T-helper 1 cell (primary cell): ENCODE measurements around the gene FLRT3.

ENCODE experiments used
- DNase-seq, 5 donors: peaks; one replicate each; pipeline ENCODE4 v3.0.0-alpha.2; 2012 to 2020
- total RNA-seq, 4 donors: gene quantifications; one replicate each; lab custom pipeline; 2026; lab: John Stamatoyannopoulos, UW

The FLRT3 gene
- total RNA-seq, result 0 reads per million in 4 donors

DNA sequence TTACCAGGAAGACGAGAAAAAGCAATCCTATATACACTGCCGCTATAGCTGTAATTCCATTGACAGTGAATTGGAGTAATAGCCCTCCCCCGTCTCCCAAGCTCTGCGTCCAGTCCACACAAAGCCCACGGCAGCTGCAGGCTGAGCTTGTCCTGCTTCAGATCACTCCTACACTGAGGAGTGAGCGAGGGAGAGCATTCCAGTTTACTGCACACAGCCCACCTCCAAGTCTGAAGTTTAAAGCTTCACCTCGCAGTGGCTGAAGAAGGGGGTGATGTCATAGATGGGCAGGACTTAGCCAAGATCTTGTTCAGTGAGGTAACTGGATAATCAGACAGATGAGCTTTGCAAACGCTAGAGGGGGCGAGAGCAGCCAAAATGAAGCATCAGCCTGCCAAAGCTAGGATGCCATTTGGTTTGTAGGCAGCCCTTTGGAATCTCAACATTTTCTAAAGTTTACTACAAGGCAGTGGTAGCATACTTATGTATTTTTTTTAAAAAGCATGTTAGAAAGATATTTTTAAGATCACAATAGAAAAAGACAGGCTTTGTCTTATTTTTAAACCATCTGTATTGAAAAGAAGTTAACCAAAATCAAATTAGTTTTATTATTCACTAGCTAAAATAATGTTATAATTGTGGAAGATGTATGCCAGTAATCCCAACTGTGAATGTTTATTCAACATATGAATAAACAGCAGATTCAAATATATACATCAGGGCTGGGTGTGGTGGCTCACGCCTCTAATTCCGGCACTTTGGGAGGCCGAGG lies at the start of gene FLRT3:
Gene FLRT3 (minus strand): TSS at position 213 of the 772 bp plus-strand sequence. CDS start 10,106 bp downstream, outside the sequence.
- DNase-seq, result peak in 1 of 5 donors; percentile 2

DNA sequence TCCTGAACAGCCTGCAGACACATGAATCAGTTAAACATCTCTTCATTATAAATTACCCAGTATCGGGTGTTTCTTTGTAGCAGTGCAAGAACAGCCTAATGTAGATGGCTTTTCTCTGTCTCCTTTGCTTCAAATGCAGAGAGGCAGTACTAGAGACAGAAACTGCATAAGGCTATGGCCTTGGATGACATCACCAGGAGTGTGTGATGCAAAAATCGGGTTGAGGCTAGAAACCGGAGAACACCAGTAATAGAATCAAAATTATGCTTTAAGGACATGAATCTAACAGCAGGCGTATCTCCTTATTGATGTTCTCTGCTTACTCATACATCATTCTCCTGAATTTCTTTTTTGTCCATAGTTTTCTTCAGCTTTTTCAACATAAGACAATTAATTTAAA lies 49.3 kb upstream of the FLRT3 start:
- DNase-seq, result no peak

DNA sequence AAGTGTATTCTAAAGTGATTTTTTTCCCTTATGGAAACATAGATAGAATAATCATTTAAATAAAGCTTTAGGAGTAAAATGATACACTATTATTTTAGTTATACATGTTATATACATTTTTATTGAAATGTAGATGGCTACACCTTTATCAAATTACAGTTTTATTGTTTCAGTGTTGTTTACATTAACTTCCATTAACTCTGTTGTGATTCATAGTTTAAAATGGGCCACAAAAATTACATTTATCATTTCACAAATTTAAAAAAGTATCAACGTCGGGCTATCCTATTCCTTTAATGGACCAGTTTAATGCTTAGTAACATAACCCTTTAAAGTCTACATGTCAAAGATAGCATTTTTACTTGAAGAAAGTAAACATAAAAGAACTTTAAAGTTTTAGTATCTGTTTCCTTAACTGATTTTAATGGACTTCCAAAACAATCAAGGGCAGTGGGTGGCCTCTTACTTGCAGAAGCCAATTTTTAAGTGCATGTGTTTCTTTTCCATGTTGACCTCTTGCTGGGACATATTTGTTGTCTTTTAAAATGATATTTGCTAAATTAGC lies 47.8 kb upstream of the FLRT3 start:
- no peak for DNase-seq

DNA sequence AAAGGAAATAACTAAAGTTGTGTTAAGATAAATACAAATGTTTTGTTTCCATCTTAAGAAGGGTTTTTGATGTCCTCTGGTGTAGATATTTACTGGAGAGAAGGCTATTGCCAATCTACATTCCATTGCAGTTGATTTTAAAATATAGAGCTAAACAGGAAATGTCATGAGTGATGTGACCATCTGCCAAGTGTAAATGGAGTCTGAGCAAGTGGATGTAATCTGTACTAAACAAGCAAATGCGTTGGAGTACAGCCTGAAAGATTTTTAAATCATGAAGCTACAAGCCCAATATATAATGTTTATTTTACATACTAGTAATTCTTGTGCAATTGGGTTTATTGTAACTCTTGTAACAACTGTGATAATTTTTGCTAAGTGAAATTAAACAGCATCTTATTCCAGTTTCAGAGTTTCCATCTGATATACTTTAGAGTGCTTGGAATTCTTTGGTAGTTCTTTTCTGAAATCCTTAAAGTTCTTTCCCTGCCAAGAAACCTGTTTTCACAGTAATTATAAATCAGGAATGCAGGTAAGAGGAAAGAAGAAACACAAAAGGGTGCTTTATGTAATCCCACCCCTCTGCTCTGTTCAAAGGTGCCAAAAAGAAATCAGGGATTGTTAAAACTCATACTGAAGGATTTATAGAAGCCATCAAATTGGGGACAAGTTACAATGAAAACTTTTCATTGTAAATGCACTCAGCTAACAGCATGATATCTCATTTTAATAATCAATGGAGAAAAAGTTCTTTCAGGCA lies 47.2 kb upstream of the FLRT3 start:
- DNase-seq, result no peak

DNA sequence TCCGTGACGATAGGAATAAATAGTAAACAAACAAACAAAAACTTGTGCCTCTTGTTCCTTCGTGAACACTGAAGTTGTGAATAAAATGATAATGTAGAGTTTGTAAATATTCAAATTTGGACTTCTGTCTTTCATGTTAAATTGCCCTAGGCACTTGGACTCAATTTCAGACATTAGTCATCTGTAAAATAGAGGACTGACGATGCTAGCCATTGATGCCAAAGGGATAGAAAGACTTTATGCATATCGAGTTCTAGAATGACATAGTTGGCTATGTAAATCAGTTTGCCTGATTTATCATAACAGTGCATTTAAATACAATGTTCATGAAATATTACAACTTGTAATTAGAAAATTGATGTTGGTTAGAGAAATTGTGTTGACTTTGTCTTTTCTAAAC lies 45.9 kb upstream of the FLRT3 start:
- DNase-seq, result no peak

DNA sequence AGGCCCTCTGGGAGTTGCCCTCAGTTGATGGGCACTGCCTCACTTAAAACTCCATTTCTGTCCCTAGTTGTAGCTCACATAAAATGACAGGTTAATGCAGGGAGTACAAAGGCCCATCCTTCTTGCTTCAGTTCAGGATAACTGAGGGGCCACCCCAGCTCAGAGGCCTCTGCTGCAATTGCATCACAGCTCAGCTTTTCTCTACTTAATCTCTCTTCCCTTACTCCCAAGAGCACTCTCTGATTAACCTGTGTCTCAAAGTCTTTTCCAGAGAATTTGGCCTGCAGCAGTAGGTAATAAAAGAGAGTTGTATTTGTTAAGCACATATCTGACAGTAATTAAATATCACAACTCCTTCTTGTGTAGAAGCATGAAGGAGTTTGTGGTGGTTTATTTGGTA lies 40.9 kb upstream of the FLRT3 start:
- no peak for DNase-seq

DNA sequence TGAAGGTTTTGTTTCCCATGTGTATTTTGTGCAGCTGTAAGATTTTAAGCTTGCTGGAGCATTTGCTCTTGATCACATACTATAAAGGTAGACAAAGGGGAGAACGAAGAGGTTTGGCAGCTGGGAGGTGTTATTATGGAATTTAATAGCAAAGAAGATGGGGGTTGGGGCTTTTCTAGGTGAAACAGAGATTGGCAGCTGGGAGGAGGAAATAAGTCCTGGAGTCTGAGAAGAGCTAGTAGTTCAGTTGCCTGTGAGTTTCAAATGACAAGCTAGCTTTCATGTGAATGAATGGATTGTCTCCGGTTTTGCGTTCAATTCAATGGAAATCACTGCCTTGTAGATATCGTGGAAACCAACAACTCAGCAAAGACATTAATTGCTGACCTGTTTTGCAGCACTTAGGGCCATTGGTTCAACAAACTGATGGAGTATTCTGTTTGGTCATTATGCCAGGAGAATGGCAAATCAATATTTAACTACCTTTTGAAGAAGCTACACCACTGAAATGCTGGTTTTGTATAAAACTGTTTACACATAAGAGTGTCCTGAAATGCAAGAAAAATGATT lies 38.1 kb upstream of the FLRT3 start:
- no peak for DNase-seq

DNA sequence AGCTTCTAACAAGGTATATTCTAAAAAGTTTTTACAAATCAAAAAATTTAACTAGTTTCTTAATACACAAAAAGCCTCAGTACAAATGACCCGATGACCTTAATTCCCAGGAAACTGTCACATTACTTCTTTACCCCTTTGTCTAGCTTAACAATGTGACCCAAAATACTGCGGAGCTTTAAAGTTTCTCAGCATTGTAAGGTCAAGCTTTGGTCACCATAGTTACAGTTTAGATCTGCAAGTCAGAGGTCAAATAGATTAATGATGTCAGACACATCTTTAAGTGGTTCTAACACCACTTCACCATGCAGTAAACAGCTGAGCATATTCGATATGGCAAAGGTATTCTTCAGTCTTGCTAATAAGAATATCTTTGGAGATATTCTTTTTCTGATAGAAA lies 36.8 kb upstream of the FLRT3 start:
- DNase-seq, result no peak

DNA sequence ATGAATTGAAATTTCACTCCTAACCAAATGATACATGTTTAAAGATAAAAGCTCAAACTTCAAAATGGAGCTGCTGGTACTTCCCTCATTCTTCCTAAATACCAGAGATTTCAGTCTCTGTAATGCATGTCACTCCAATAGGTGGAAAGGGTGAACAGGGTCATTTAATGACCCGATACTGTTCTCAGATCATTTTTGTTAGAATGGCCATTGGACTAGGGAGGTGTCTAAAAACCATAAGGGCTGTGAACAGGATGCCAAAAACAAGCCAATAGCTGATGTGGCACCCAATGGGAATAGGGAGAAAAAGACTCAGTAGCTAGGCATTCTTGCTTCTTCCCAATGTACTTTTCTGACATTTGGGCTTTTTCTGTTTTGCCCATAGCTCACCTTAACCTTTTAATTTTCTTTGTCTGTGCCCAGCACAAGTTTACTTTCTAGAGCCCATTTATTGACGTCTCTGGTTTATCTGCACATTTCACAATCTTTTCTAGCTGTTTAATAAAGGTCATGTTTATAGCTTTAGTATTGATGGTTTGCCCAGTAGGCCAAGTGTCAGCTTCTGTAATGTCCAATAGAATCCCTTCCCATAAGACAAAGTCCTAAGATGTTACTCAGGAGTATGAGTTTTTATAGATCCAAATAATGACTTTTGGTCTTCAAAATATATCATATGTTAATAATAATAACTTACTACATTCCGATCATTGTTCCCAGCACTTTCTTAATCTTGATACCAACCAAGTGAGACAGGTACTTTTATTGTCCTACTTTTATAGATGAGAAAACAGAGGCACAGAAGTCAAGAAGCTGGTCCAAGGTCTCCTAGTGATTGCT lies 24.3 kb upstream of the FLRT3 start:
- no peak for DNase-seq

DNA sequence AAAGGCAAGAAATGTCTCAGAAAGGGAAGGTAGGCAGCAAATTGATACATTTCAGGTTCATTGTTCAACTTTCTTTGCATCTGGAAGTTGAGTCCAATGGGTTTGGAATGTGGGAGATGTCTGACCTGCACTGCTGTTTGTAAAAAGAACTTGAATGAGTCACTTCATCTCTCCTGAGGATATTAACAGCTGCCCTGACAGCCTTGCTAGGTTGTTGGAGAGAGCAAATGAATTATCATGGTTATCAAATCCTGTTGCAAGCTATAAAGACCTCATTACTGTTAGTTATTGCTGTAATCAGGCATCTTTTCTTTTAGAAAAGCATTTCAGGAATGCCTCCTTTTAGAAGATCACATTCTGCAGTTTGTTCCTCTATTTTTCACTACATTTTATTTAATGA lies 23.0 kb upstream of the FLRT3 start:
- no peak for DNase-seq

DNA sequence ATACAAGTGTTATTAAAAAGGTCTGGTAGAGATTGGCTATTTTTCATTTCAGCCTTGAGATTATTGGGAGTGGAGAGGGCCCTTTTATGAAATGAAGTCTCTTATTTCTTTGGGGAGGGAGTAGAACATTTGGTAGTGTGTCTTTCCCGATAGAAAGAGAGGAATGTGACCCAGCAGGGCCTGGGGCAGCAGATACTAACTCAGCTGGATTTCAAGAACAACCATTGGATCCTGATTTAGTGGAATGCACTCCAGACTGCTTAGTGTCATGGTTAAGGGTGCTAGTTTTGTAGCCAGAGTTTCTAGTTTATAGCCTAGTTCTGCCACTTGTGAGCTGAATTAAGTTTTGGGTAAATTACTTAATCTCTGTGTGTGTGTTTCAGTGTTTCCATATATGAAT lies 18.4 kb upstream of the FLRT3 start:
- no peak for DNase-seq

DNA sequence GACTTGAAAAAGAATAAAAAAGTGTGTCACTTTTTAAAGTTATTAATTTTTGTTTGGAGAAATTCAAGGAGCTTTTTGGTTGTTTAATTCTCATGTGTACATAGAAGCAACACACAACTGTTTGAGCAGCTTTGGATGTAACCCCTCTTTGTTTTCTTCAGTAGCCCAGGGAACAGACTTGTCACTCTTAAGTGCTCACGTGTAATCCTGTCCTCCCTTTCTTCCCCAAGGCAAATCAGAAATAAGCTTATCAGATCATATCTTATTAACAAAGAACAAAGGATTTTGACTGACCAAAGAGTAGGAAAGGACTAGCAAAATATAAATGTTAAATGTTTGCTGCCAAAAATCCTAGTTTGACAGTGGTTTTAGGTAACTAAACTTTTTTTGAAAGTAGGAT lies 7.3 kb upstream of the FLRT3 start:
- no peak for DNase-seq

DNA sequence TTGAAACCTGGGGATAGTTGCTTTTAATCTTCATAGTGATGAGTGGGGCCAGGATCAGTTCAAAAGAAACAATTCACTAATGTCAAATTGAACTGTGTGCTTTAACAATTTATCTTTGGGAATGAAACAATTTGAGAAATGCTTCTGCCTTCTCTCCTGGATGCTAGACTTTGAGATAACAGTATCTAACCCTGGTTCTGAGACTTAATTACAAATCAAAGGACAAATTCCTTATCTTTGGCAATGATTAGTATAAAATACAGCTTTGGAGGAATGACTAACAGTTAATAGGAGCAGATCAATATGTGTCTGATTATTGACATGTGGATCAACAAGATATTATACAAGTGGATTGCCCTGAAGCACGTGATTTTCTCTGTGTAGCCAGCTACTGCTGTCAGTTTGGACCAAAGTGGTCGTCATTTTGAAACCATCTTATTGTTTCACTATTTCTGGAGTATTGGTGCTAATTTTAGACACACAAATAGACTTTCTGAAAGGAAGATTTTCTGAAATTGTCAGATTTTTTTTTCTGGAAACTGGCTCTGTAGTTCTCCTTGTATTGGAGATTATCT lies 6.2 kb upstream of the FLRT3 start:
- DNase-seq, result no peak

DNA sequence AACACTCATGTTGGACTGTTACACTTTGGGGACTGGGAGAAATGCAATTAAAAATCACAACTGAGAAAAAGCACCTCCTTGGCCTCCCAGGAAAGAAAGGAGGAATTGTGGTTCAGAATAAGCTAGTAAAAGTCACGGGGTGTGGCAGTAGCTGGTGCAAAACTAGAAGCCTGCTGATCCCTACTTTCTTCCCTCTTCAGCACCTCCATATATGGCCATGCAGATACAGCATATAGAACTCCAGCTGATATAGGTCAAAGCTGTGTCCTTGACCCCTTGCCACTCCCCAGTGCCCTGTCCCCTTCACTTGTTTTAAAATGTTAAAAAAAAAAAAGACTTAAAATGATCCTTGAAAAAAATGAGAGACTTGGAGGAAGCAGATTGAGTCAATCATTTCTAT lies 5.5 kb upstream of the FLRT3 start:
- no peak for DNase-seq

DNA sequence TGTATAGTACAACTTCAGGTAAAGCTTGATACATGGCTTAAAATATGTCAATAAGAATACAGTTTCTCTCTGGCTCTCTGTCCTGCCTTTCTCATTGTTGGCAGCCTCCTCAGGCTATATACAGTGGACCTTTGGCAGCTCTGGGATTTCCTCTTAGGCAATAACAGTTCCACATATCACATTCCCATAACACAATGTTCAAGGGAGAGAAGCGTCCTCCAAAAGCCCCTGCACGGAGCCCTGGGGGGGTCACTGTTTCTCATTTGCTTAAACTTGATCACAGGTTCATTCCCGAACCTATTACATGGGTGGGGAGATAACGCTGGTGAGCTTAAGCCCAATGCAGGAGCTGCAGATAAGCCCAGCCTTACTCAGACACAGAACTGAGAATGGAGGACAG lies 4.4 kb upstream of the FLRT3 start:
- DNase-seq, result no peak

DNA sequence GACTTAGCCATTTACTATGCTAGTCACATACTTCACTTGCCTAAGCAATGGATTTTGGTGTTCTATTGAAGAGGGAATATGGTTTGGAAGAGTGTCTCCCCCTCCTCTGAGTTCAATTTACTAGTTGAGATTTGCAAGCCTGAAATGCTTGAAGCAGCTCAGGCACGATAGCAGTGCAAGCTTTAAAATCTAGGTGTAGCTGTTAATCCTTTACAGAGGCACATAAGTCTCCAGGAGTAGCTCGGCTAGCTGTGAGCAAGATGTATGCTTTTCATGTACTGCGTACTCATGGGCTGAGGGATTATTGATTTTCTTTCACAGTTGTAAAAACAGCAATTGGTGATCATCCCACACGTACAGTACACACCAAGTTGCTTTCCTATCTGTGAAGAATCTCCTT lies 726 bp downstream of the FLRT3 start:
- DNase-seq, result no peak

DNA sequence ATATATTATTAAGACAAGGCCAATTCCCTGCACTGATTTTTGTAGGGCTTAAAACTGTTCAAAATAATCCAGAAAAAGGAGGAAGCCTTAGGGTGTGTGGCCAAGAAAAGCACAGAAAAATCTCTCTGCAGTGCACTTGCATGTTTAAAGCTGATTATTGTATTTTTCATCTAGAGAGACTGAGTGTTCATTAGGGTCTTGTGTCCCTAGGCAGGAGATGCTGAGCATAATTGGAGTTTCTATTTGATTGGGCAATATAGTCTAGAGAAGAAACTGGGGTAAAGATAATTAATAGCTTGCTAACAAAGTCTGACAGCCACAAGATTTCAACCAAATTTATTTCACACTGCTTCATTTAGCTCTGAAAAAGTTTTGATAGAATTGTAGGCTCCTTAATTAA lies 2.4 kb downstream of the FLRT3 start:
- no peak for DNase-seq

DNA sequence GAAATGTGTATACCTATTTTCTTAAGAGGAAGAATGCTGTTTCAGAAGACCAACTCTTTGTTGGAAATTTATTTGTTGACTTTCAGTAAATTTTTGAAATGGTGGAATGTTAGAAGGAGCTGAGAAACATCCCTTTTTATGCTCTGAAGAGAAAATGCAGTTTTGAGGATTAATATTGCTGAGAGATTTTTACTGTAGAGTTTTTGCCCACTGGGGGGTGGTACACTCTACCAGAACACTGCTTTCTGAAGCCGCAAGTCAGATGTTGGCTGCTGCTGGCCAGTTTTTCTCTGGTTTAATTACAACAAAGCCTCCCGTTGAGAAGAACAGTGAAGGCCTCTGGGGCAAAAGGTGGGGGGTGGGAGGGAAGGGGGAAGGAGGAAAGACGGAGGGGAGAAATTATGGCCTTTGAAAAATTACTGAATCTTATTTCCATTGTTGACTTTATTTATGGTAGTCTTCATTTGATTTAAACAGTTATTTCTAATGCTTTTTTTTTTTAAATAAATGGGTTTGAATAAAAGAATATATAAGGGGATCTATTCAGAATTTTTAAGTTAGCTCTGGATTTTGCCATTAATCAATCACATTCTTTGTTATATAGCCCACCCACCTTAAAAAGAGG lies 3.0 kb downstream of the FLRT3 start:
- no peak for DNase-seq

DNA sequence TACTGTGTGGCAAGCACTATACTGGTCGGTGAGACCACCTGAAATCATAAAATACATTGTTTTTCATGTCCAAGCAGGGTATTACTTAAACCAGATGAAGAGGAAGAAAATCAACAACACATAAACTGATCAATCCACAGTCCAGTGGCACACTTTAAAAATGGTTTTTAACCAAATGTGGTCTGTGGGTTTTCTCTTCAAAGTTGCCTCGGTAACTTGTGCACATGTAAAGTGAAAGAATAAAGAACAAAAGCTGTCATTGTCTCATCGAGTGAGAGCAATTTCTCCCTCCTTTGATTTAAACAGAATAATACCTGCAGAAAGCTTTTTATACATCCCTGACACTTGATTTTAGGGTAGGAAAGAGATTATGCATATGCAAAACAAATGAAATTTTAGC lies 3.7 kb downstream of the FLRT3 start:
- DNase-seq, result no peak

DNA sequence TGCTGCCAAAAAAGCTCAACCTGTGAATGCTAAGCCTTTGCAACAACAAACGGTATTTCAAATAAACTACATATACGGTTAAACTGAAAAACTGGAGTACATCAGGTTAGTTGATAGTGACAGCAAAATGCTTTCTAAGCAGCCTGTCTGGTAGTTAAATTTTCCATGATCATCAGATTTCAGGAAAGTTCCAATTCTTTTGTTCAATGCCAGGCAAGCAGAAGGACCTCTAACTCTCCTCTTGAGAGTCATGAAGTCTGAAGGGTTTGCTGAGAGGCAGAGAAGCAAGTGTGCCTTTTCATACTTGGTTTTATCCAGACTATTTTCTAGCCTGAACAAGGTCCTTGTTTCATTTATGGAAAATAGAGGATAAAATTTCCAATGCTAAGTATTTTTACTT lies 4.5 kb downstream of the FLRT3 start:
- no peak for DNase-seq

DNA sequence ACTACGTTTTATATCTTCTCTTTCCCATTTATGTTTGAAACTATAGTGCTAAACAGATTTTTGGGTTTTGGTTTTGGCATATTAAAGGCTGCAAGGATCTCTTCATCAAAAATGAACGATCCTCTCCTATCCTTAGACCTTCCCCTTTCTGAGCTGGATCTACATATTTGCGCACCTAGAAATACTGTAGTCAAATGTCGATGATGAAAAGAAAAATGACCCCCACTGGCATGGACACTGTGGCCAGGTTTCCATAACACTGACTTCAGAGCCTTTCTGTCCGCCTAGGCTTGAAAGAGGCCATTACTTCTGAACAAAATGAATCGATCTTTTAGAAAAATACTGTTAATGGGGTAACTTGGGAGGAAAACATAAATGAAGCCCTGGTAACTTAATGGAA lies 5.8 kb downstream of the FLRT3 start:
- no peak for DNase-seq

DNA sequence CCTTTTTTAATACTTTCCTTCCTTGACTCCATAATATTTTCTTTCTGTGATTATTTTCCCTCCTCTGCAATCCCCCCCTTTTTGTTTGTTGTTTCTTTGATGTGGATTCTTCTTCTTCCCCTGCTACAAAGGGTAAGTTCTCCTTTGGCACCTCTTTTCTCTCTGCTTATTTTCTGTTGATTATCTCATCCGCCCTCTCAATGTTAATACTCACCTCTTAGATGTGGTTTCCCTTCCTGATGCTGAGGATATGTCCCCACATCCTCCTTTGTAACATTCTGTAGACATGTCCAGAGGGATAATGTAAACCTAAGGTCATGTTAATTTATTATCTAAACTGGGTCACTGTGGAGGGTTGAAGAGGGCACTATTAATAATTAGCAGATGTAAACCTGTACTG lies 17.7 kb downstream of the FLRT3 start:
- DNase-seq, result no peak
